AG10803 (cell line): Measurements from ENCODE around the gene OR11H7.
"Not testable (repeated sequence)": the region's sequence is repeated elsewhere in the genome, so short reads cannot be mapped to it uniquely, and the experiment has no call there.

Source experiments
- DNase-seq: peaks from one replicate; pipeline ENCODE4 v3.0.0; 2010; ENCODE audit warnings: low read depth
- H3K4me3 ChIP-seq: 2 replicates; pipeline ENCODE4 v1.5.1; 2011; ENCODE audit warnings: mild to moderate bottlenecking, low read length, control low read depth
- TF ChIP-seq, protein P1 (sequence below): conservative IDR thresholded peaks from 2 replicates; pipeline ENCODE4 v1.5.1; 2011; ENCODE audit warnings: mild to moderate bottlenecking, low read length, control low read depth, inconsistent platforms

Gene OR11H7

DNA sequence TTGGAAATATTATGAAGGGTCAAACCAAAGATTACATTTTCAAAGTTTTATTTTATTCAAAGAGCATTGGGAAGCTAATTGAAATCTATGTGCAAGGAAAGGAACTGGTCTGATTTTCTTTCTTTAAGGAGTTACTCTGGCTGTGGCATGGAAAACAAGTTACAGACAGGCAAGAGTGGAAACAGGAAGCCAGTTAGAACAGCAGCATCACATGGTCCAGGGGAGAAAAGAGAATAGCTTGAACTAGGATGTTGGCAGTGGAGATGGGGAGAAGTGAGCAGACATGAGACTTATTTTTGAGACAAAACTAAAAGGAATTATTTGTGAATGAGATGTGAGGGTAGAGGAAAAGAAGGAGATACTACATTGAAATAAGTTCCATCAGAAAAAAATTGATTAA is 34.7 kb upstream of the OR11H7 start:
- TF ChIP-seq, protein P1, sequence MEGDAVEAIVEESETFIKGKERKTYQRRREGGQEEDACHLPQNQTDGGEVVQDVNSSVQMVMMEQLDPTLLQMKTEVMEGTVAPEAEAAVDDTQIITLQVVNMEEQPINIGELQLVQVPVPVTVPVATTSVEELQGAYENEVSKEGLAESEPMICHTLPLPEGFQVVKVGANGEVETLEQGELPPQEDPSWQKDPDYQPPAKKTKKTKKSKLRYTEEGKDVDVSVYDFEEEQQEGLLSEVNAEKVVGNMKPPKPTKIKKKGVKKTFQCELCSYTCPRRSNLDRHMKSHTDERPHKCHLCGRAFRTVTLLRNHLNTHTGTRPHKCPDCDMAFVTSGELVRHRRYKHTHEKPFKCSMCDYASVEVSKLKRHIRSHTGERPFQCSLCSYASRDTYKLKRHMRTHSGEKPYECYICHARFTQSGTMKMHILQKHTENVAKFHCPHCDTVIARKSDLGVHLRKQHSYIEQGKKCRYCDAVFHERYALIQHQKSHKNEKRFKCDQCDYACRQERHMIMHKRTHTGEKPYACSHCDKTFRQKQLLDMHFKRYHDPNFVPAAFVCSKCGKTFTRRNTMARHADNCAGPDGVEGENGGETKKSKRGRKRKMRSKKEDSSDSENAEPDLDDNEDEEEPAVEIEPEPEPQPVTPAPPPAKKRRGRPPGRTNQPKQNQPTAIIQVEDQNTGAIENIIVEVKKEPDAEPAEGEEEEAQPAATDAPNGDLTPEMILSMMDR = no peak
- no peak overlapping the region for H3K4me3 ChIP-seq
- no peak for DNase-seq

DNA sequence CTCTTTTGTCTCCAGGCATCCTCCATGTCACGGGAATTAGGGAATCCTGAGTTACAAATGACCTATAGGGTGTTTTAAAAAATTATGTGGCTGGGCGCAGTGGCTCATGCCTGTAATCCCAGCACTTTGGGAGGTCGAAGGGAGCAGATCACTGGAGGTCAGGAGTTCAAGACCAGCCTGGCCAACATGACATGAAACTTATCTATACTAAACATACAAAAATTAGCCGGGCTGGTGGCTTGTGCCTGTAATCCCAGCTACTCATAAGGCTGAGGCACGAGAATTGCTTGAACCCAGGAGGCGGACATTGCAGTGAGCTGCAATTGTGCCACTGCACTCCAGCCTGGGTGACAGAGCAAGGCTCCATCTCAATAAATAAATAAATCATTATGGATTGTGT is 33.6 kb upstream of the OR11H7 start:
- DNase-seq, H3K4me3 ChIP-seq: not testable (repeated sequence)

DNA sequence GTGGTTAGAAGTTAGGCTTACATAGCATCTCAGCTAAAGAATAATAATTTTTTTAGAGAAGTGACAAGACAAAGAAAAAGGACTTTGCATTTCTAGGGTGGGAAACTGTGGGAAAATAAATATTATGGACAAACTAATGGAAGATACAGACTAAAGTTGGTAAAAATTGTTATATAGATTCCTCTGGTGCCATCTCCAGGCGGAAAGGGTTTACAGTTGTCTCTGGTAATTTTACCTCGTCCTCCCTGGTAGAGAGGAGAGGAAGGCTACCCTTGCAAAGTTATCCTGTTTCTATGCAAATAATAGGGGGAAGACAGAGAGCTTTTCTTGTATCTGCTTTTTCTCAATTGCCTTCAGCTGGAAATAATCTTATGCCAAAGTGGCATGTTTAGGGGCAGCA is 32.9 kb upstream of the OR11H7 start:
- TF ChIP-seq, protein P1 = no peak
- no peak overlapping the region for H3K4me3 ChIP-seq
- no peak for DNase-seq

DNA sequence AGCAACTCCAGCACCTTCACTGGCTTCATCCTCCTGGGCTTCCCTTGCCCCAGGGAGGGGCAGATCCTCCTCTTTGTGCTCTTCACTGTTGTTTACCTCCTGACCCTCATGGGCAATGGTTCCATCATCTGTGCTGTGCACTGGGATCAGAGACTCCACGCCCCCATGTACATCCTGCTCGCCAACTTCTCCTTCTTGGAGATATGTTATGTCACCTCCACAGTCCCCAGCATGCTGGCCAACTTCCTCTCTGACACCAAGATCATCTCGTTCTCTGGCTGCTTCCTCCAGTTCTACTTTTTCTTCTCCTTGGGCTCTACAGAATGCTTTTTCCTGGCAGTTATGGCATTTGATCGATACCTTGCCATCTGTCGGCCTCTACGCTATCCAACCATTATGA is 31.3 kb upstream of the OR11H7 start:
- TF ChIP-seq, protein P1 = no peak
- no peak for DNase-seq

DNA sequence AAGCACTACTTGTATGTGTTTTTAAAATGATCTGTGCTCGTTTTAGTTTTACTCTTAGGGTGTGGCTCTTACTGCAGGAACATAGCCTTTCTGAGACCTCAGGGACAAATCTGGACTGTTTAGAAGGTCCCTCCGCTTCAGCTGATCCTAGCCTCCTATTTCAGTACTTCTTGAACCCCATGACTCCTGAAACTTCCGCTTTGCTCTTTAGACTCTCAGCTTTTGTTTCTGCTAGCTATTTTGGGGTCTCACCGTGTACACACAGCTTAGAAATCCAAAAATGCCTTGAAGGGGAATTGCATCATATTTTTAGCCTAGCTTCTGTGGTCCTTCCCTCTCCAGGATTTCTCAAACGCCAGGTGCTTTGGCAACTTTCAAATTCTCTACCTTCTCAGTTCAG is 29.8 kb upstream of the OR11H7 start:
- TF ChIP-seq, protein P1 = no peak
- H3K4me3 ChIP-seq = no peak overlapping the region
- DNase-seq = no peak

More for the DNA sequence above, 31.3 kb upstream of the OR11H7 start:
- H3K4me3 ChIP-seq = no peak overlapping the region

DNA sequence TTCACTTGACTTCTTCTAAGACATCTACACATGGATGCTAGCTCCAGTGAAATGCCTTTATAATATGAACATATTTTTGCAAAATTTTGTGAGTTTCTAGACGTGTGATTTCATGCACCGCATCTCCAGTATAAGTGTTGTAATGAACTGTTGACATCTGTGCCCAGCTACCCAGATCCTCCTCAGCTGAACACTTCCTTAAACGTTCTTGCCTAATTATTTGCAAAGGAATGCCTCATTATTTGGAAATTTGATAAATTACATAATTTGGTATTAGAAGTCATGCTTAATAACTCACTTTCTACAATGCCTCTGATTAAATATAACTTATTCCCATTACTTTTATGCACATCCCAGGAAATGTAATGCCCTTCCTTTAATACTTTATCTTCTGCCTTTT is 24.1 kb upstream of the OR11H7 start:
- TF ChIP-seq, protein P1 = no peak
- H3K4me3 ChIP-seq = no peak overlapping the region
- DNase-seq = no peak

- H3K4me3 ChIP-seq = no peak overlapping the region
- no peak for DNase-seq
- TF ChIP-seq, protein P1 = no peak
These were observed 19.2 kb upstream of the OR11H7 start for GRCh38 chr14:20209595-20209994.

GRCh38 chr14:20212406-20212805 is 16.4 kb upstream of the OR11H7 start:
- H3K4me3 ChIP-seq, DNase-seq: not testable (repeated sequence)
